Measurements from ENCODE around the gene IQCF2.

GRCh38 chr3:51845129-51845528 is 16.3 kb upstream of the IQCF2 start:
- TF ChIP-seq CTCF (IDR thresholded peaks at IDR 0.05) = no peak
- no peak for TF ChIP-seq POLR2A (IDR thresholded peaks at IDR 0.05)
